GF-D8 (cell line): ENCODE data around the gene KMT2C.

Experiments used
- DNase-seq: peaks from one replicate; lab custom pipeline; 2025; lab: John Stamatoyannopoulos, UW

Gene KMT2C

DNA sequence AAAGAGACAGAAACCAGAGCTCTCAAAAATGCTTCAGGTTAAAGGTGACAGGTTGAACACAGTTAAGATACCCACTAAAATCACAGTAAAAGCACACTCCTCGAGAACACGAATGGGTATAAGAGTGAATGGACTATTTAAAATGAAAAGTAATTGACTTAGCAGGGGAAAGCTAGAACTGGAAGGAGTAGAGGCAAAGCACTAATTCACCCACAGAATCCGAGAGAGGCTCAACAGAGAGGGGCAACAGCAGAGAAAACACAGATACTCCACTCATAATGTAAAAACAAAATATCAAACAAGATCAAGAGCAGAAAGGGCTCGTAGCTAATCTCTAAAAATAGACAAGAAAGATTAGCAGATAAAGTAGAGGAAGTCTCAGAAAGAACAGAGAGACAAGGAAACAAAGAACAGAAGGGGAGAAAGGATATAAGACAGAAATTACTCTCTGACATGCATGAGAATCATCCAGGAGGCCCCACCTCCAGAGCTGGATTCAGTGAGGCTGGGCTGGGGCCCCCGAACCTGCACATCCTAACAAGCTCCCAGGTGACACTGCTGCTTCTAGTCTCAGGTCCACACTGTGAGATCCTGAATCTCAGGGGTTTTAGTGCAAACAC lies 292.7 kb downstream of the KMT2C start:
- no peak for DNase-seq

DNA sequence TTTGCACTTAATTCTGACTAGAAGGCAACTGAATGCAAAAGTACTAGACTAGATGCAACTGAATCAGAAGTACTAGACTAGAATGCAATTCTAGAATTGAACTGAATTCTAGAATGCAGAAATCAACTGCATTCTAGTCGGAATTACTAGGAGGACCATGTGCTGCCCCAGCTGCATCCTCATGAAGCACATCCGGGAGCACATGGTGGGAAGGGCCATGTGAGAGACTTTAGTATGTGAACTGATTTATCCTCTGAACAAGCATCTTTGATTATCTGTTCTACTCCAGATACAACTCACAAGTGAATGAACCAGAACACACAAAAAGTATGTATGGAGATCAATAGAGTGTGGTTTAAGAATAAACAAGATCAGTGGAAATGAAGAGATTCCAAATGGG lies 295.2 kb downstream of the KMT2C start:
- no peak for DNase-seq

DNA sequence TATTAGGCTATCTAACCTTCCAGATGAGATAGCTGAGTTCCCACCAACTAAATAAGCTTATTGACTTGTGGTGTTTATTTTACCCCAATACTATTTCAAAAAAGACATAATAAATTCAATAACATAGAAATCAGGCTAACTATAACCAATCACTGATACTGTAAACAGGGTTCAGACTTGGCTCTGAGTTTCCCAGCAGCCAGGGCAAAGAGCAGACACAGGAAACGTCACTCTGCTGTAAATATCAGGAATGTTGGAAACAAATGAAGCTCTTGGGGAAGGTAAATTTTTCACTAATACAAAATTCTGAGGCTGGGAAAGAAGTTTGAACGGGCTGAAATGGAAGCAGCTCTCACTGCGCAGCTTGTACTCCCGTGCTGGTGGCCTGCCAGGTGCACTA lies 295.7 kb downstream of the KMT2C start:
- no peak for DNase-seq

DNA sequence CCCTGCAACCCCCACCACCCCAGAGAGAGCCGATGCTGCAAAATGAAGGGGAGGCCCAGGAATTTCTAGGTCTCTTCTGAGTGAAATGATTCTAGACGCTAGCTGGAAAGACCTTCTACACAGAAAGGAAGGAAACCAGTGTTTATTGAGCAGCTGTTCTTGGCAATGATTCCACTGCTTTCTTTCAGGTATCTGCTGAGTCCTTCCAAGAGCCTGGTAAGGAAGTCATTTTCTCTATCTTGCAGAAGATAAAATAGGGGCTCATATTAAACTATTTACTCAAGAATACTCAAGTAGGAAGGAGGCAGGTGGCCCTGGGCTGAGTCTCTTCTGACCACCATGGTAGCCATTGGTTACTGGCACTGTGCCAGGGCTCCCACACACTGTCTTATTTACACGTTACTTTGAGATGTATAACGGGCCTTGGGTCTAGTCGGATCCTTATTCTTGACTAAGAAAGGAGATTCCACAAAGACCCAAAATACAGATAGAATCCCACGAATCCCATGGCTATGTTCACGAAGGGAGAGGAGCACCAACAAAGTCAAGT lies 298.3 kb downstream of the KMT2C start:
- DNase-seq: no peak

DNA sequence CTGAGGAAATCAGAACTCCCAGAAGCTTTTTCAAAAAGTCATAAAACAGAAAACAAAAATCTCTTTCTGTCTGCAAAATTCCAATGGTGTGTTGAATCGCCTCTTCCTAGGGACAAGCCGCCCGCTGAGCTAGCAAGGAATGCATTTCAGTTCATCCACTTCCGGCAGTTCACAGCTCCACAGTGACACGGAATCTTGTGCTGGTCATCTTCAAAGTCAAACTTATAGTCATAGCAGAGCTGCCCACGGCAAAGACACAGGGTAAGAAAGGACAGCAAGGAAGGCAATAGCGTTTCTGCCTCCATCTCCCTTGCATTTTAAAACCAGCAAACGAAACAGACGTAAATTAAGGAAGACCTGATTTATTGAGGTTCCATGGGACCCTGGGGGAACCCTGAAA lies 299.1 kb downstream of the KMT2C start:
- no peak for DNase-seq

DNA sequence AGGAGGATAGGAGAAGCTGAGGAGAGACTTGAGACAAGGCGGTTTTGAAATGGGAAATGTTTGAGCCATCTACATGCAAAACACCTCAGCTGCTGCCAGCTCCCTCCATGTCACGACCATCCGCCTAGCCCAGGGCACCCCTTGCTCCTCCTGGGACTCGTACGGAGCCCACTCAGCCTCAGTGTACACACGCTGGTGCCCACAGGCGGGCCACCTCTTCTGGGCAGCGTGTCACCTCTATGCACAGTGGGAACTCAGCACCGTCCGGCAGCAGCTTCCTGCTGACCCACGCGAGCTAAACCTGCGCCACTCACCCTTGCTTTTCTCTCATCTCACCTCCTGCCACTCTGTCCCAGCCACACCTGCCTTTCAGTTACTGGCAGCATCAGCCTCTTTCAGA lies 302.0 kb downstream of the KMT2C start:
- DNase-seq: no peak

DNA sequence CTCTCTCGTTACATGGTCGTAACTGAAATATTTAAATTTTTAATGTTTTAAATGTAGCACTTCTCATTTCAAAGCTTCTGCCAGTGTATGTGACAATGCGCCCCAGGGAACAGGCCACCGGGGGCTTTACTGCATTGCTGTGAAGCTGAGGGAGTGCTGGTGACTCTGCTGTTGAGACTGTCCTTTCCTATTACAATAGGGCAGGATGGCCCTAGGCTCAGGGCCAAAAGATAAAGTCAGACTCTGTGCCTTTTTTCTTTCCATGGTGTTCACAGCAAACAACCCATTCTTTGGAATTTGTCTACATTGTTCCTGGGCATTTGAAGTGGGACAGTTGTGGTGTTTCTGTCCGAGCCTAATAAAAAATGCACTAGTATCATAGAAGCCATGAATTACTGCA lies 303.0 kb downstream of the KMT2C start:
- DNase-seq: no peak

DNA sequence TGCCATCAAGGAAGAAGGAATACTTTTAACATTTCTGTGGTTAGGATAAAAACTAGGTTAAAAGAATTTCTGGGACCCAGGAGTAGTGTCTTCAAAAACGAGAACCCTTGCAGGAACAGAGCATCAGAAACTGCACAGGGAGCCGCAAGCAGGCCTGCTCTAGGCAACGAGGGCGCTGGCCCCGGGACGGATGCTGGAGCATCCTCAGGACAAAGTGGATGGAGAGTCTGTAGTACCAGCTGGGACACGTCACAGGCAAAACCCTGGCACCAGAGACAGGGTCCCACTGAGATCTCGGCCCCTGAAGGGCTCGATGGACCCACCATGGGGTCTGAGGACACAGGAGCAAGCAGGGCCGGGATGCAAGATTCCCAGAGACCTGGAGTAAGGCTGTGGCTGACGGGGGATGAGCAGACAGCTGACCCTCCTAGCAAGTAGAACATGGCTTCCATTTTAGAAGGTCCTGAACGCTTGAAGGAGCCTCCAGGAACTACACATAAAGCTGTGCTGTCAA lies 303.8 kb downstream of the KMT2C start:
- no peak for DNase-seq

DNA sequence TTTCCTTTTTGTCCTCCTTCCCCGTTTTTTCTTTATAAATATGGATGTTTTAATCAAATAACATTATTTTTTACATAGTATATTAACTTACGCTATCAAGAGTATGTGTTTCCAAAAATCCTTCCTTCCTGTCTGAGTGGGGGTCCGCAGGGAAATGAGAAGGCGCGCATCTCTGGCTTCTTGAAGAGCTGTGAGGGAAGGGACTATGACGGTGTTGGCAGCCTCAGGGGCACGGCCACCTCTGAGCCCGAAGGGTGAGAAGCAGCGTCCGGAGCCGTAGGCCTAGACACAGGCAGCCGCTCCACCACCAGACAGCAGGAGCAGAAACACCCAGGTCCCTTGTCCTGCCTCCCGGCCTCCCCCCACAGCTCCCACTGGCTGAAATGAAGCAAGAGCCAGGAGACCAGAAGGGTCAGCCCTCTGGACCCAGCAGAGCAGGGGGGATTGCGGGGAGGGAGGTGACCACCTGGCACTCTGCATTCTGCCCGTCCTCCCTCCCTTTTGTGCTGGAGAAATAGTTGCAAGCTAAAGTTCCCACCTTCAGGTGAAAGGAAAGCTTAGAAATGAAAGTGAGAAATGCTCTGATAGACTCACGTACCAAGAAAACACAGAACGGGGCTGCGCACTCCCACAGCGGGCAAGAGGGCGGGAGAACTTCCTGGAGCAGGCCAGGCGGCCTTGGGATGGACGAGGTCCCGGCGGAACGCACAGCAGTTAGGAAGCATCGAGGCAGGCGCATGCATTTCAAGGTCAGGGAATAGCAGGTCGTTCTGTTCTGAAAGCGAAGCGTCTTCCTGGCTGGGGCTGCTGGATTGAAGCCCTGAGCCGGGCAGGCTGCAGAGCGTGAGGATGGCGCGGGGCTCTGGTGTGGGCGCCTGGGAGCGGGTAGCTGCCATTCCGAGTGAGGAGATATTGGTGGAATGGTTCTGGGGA lies 304.9 kb downstream of the KMT2C start:
- no peak for DNase-seq

DNA sequence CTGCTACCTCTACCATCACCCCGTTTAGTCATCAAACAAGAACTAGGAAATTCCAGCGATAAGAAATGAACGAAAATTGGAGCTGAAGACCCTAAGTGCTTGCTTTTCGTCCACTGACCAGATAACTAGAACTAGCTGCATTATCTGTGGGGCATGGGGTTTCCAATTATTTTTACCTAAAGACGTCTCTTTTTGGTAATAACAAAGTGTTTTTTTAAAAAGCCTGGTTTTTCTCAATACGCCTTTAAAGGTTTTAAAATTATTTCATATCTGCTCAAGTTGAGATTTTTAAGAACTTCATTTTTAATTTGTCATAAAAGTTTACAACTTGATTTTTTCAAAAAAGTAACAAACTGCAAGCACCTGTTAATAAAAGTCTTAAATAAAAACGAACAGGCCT lies 306.1 kb downstream of the KMT2C start:
- DNase-seq: no peak

DNA sequence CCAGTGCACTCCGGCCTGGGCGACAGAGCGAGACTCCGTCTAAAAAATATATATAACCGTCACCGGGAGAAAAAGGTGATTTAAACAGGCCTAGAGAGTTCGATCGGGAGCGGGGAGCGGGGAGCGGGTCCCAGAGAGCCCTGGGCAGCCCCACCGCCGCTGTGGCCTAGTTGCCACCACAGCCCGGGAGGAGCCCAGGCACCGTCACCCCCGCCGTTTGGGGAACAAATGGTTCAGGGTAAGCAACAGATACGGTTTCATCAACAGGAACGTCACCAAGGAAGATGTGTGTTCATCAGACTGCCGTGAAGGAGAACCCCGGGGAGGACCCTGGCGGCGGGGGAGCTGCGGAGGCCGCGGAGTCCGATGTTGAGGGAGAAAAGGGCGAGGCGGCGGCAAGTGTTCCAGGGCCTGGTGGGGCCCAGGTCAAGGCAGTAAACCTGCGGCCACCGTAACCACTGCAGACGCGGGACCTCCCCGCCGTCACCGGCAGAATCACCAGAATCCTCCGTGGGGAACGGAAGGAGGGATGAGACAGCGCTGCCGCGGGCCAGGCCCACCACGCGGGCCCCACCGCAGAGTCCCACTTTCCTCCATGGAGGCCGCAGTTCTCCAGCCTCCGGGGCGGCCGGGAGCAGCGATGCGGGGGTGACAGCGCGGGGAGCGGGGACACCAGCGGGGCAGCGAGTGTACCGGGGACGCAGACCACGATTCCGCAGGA lies 306.9 kb downstream of the KMT2C start:
- no peak for DNase-seq

DNA sequence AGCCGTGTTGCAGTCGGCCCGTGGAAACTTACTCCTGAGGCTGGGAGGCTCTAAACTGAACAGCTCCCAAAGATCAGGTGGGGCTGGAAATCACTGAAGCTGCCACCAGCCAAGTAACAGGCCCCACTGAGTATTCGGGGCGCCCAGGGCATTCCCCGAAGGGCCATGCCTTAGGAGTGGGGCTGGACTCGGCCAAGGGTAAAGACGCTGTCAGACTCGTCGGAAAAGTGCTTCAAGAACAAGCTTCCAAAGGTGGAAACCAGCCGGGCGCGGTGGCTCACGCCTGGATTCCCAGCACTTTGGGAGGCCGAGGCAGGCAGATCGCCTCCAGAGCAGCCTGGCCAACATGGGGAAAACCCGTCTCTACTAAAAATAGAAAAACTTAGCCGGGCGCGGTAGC lies 307.6 kb downstream of the KMT2C start:
- DNase-seq: no peak

DNA sequence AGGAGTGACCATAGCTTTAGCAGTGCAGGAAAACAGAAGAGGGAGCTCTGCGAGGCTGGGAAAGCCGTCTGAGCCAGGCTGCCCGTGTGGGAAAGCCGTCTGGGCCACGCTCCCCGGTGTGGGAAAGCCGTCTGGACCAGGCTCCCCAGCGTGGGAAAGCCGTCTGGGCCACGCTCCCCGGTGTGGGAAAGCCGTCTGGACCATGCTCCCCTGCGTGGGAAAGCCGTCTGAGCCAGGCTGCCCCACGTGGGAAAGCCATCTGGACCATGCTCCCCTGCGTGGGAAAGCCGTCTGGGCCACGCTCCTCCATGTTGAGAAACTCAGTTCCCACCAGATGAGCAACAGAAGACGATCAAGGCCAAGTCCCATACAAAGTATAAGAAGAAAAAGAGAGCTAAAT lies 308.6 kb downstream of the KMT2C start:
- DNase-seq: no peak

DNA sequence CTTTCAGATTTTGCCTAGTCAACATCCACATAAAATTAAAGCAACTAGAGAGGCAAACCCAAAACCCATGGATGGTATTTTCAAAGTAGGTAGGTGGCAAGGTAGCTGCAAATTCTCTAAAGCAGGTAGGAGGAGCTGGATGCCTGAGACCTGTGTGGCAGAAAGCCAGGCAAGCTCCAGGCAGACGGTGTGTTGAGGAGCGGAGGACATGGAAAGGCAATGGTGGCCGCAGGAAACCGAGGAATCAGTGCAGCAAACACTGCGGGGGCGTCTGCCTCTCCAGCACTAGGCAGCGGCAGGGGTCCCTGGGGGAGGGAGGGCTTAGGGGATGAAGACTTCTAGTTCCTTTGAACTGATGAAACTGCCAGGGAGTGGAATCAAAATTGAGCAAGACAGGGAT lies 309.1 kb downstream of the KMT2C start:
- no peak for DNase-seq

DNA sequence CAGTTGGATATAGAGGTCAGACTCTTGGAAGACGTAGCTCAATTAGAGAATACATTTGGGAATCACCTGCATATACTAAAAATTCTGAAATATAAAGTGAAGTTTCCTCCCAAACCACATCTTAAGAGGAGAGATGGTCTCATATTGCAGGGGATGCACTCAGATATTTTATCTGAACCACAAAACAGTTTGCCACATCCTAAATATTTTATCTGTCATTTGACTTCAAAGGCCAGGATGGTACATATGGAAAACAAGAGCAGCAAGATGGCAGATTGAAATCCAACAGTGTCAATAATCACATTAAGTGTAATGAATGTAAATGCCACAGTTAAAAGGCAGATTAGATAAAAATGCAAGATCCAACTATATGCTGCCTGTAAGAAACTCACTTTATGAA lies 313.3 kb downstream of the KMT2C start:
- DNase-seq: no peak

DNA sequence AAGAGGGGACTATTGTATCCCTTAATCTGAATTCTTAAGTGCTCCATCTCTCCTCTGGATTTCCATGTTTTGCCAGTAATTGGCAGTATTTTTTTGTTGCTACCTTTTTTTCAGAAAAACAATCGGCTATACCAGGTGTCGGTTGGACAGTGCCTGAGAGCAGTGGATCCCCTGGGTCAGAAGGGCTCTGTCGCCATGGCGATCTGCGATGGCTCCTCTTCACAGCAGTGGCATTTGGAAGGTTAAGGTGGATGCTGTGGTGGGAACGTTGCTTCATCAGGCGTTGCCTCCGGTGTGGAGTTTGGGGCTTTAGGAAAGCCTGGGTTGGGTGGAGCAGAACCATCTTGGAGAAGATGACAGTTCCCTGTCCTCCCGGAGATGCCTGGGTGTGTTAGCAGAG lies 314.4 kb downstream of the KMT2C start:
- no peak for DNase-seq

DNA sequence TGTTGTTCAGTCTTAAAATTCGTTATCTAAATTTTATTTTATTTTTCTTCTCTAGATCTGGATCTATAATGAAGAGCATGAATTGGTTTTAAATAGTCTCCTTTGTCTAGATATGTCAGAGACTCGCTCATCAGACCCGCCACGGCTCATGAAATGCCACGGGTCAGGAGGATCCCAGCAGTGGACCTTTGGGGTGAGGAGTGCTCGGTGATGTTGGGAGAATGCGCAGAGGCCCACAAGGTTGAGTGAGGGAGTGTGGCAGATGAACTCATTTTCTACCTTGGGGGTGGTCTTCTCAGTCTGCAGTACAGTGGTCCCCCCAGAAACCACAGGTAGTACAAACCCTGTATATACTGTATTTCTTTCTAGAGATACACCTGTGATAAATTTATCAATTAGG lies 315.0 kb downstream of the KMT2C start:
- no peak for DNase-seq

DNA sequence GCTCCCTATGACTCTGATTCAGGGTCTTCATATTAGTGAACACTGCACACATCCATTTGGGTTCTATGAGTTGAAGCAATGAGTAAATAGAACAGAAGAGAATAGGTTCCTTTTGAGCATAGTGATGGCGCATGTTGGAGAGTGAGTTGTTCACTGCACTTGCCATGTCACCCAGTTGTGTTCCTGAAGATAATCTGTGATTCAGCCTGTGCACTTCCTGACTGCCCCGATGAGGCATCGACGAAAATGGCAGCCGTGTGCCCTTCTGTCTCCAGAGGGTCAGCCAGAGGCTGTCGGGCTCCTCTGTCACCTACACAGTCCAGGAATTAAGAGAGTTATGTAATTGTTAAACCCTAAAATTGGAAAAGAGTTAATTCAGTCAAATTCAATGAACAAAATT lies 315.6 kb downstream of the KMT2C start:
- no peak for DNase-seq

DNA sequence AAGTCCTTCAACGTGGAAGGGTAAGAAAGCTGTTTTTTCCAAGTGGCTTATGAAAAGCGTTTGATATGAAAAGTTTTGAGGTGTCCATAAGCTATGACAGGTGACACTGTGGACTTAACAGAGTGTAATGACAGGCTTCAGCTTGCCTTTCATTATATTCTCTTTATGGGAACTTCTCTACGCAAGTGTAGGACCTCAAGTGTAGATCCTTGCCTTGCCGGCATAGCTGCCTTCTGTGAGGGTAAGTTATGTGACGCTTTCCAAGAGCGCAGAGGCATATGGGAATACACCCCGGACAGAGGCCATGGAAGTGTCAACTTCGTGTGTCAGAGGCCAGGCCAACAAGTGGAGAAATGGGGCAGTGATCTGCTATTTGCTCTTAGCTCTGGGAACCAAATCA lies 318.4 kb downstream of the KMT2C start:
- no peak for DNase-seq

DNA sequence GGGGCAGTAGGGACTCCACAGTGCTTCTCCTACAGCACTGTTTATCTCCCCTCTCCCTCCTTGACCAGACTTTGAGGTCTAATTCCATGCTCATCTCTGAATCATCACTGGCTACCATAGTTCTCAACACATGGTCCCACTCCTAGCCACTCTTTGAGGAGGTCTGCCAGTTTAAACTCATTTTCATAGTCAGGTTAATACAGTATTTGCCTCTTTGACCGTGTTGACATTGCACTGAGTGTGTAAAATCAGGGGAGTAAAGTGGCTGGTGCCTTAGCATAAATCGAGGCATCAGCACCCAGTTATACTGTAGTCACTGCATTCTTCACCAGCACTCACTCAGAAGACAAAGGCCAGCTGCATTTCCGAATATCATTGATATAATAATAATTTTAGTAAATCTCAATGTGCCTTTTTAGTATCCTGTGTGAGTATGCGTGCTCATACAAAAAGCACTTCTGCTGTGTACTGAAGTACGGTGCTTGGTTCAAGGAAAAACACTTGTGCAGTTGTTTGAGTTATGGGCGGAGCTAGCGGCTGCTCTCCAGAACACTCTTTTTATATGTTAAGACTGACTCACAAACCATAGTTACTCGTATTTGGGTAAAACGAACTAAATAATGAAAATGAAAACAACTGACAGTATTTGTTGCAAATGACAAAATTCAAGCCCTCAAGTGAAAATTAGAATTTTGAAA lies 320.6 kb downstream of the KMT2C start:
- DNase-seq: no peak

DNA sequence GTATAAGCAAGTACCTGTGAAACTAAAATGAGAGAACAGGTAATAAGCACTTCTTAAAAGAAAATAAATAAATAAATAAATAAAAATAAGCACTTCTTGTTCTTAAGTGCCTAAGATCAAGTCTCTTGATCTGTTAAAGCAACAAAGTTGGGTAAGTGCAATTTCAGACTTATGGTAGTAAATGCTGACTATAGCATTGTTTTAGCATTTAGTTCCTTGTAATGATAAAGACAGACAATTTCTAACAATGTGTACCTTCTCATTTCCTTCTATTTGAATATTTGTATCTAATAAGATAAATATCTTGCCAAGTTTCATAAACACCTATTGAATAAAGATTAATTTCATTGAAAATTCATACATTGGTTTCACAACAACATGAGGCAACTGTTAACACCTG lies 323.0 kb downstream of the KMT2C start:
- DNase-seq: no peak

DNA sequence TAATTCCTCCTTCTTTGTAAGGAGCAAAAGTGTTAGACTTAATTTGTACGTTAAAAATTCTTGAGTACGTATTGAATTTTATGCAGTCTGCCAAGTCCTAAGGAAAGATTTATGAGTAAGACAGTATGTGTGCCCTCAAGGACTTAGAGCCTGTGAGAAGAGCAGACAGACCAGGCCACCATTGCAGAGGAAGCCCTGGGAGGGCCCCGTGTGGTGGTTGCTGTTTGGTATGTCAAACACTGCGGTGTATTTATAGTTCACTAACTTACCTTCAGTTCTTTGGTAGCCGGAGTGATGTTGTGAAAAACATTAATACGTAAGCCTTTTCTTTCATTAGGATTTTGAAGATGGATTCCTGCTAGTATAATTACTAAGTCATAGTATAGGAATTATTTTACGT lies 327.4 kb downstream of the KMT2C start:
- DNase-seq: no peak
